Lung (tissue), 12 donors: Measurements from ENCODE around the gene ACTL6B. TPM values are rescaled to one million over a fixed set of nuclear protein-coding genes. Genes with fewer than 3 reads are reported as not detected.
"Not testable (repeated sequence)": the region's sequence is repeated elsewhere in the genome, so short reads cannot be mapped to it uniquely, and the experiment has no call there.

Source experiments
- ATAC-seq: fragments of 200-7000 bp; cut with Tn5 transposase; one replicate; pipeline ENCODE4 v1.9.1; 2020; ENCODE audit warnings: moderate number of reproducible peaks; ENCODE audit not compliant: insufficient read depth, low FRiP score
- DNase-seq, 3 donors: peaks; one replicate each; pipeline ENCODE4 v3.0.0-alpha.2; 2013 to 2017
- H3K27ac ChIP-seq, 2 donors: one replicate each; pipeline ENCODE4 v1.5.1; 2013; ENCODE audit warnings: mild to moderate bottlenecking in 2 of 2, moderate library complexity in 2 of 2, control low read depth in 1 of 2, inconsistent platforms in 1 of 2, low read depth in 1 of 2, low read length in 1 of 2
- H3K27me3 ChIP-seq, 3 donors: one replicate each; pipeline ENCODE4 v1.5.1; 2013; ENCODE audit warnings: low read length in 2 of 3; ENCODE audit not compliant: control insufficient read depth in 3 of 3, insufficient read depth in 3 of 3
- H3K36me3 ChIP-seq, 4 donors: one replicate each; pipeline ENCODE4 v1.5.1; 2013; ENCODE audit warnings: low read length in 4 of 4, mild to moderate bottlenecking in 1 of 4, moderate library complexity in 1 of 4; ENCODE audit not compliant: control insufficient read depth in 4 of 4, insufficient read depth in 4 of 4
- H3K4me1 ChIP-seq, 5 donors: one replicate each; pipeline ENCODE4 v1.5.1; 2013; ENCODE audit warnings: low read length in 5 of 5, mild to moderate bottlenecking in 2 of 5, moderate library complexity in 1 of 5; ENCODE audit not compliant: control insufficient read depth in 5 of 5, insufficient read depth in 5 of 5
- H3K4me3 ChIP-seq: one replicate; pipeline ENCODE4 v1.5.1; 2013; ENCODE audit warnings: mild to moderate bottlenecking, control low read depth, moderate library complexity
- H3K9ac ChIP-seq, 2 donors: one replicate each; pipeline ENCODE4 v1.5.1; 2013; ENCODE audit warnings: low read length in 2 of 2, control low read depth in 1 of 2; ENCODE audit not compliant: insufficient read depth in 1 of 2
- H3K9me3 ChIP-seq, 4 donors: one replicate each; pipeline ENCODE4 v1.5.1; 2013; ENCODE audit warnings: low read length in 3 of 4, mild to moderate bottlenecking in 1 of 4, moderate library complexity in 1 of 4; ENCODE audit not compliant: control insufficient read depth in 4 of 4, insufficient read depth in 3 of 4
- WGBS, 2 donors: extraction: QIAGEN DNeasy Blood & Tissue Kit; methylation state at CpG; one replicate each; pipeline ENCODE4 v1.1.7; 2013; 5-methylcytosine and 5-hydroxymethylcytosine counted together
- polyA plus RNA-seq, 2 donors: library from polyadenylated mRNA; stranded (reverse); fragments of 200-250 nt; gene quantifications; one replicate each; pipeline ENCODE4 v1.2.1, GENCODE V29; 2013
- total RNA-seq, 2 donors: library from RNA; depleted of rRNA in 1 of 2; stranded (reverse); fragments of >200 nt in 1 of 2; gene quantifications; one replicate each; pipeline ENCODE4 v1.2.1, GENCODE V29; 2014 to 2021
- TF ChIP-seq, protein P1 (sequence below): IDR thresholded peaks from 2 replicates; pipeline ENCODE4 v1.5.1; 2012; ENCODE audit warnings: mild to moderate bottlenecking; ENCODE audit errors: control extremely low read depth, extremely low read depth
- donor health status: control.
- donor health status: control.
- donor health status: Bipolar disorder and iron deficiency.
- donor health status: healthy.
- donor health status: DM: yes; HTN: yes; CAD: no.

Gene ACTL6B
- total and polyA plus RNA-seq, 4 donors, result not detected

DNA sequence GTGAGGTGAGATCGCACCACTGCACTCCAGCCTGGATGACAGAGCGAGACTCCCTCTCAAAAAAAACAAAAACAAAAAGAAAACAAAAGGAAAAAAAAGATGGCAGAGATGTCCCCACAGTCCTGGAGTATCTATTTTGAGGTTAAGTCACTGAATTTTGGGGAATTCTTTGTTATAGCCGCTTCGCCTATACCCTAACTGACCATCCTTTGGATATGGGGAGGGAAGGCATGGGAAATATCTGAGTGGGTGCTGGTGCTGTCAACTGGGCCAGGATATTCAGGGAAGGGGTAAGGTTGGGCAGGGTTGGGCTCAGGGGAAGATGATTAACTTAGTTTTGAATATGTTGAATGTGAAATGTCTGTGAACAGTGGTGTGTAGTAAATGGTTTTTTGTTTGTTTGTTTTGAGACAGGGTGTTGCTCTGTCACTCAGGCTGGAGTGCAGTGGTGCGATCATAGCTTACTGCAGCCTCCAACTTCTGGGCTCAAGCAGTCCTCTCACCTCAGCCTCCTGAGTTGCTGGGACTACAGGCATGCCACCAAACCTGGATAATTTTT, 9.0 kb upstream of the ACTL6B start:
- DNase-seq, result no peak
- Histone ChIP-seq H3K27ac (no peak overlapping the region), H3K27me3 (peaks cover 0 to 2% (median 0%) of the 10 kb centered on the region in 3 donors), H3K9me3 (no peaks in the 10 kb centered on the region), H3K9ac (no peak overlapping the region), H3K4me1 (no peaks in the 10 kb centered on the region), H3K36me3 (no peaks in the 10 kb centered on the region), H3K4me3 (no peak overlapping the region)
- TF ChIP-seq, protein P1, sequence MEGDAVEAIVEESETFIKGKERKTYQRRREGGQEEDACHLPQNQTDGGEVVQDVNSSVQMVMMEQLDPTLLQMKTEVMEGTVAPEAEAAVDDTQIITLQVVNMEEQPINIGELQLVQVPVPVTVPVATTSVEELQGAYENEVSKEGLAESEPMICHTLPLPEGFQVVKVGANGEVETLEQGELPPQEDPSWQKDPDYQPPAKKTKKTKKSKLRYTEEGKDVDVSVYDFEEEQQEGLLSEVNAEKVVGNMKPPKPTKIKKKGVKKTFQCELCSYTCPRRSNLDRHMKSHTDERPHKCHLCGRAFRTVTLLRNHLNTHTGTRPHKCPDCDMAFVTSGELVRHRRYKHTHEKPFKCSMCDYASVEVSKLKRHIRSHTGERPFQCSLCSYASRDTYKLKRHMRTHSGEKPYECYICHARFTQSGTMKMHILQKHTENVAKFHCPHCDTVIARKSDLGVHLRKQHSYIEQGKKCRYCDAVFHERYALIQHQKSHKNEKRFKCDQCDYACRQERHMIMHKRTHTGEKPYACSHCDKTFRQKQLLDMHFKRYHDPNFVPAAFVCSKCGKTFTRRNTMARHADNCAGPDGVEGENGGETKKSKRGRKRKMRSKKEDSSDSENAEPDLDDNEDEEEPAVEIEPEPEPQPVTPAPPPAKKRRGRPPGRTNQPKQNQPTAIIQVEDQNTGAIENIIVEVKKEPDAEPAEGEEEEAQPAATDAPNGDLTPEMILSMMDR, result no peak
- 97 to 99% methylated on average over 5 of the region's 5 CpGs for WGBS, 2 donors
- no peak for ATAC-seq

DNA sequence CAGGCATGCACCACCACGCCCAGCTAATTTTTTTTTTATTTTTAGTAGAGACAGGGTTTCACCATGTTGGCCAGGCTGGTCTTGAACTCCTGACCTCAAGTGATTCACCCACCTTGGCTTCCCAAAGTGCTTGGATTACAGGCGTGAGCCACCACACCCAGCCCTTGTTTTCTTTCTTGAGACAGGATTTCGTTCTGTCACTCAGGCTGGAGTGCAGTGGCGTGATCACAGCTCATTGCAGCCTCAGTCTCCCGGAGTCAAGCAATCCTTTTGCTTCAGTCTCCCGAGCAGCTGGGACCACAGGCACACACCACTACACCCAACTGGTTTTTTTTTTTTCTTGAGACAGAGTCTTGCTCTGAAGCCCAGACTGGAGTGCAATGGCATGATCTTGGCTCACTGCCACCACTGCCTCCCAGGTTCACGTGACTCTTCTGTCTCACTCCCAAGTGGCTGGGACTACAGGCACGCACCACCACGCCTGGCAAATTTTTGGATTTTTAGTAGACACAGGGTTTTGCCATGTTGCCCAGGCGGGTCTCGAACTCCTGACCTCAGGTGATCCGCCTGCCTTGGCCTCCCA, 6.0 kb upstream of the ACTL6B start:
- not testable (repeated sequence) for H3K36me3 ChIP-seq, H3K9ac ChIP-seq, H3K4me1 ChIP-seq, DNase-seq, H3K27me3 ChIP-seq, H3K4me3 ChIP-seq, H3K27ac ChIP-seq, ATAC-seq, H3K9me3 ChIP-seq
- WGBS, 2 donors, result 66 to 86% methylated on average over 12 of the region's 12 CpGs

DNA sequence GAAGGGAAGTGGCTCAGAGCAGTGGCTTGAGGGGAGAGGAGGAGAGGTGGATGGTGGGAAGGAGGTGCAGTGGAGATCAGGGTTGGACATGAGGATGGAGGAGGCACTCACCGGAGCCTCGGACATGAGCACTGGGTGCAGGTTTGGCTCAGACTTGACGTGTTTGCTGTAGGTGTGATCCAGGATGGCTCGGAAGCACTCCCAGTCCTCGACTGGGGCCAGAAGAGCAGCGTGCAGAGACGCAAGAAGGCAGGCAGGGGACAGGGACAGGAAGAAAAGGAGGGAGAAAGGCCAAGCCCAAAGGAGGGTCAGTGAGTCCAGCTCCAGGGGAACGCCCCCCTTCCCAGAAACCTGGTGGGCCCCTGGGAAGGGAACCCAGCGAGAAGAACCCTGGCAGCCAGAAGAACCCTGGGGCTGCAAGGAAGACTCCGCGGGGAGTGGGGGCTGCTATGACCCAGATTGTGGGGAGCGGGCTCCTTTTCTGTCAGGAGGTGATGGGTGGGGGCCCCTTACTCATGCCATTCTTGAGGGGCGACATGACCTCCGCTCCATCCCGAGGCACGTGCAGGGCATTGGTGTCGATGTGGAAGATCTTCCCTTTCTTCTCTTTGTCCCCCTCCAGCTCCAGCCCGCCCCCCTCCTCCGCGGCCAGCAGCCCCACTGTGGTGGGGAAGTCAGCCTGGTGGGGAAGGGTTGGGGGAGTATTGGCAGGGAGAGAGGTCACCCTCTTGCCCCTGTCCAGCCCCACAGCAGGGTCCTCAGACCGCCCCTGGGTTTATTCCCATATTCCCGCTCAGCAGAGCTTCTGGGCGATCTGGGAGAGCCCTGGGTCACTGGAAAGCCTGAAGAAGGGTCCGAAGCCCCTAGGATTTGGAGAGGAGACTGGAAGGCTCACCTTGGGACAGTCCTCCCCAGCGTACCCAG, 1.1 kb downstream of the ACTL6B start:
- no peak for DNase-seq
- TF ChIP-seq, protein P1, result no peak
- Histone ChIP-seq H3K4me1 (peaks cover 0 to 3% (median 0%) of the 10 kb centered on the region in 5 donors), H3K4me3 (no peak overlapping the region), H3K9ac (no peak overlapping the region), H3K36me3 (no peaks in the 10 kb centered on the region), H3K27me3 (peaks cover 0 to 16% (median 7%) of the 10 kb centered on the region in 3 donors), H3K27ac (no peak overlapping the region), H3K9me3 (no peaks in the 10 kb centered on the region)
- WGBS, 2 donors, result 48 to 53% methylated on average over 25 of the region's 25 CpGs
- ATAC-seq, result no peak
